GM19438 (cell line): Measurements from ENCODE around the gene BLNK.

Source experiments
- ATAC-seq: cut with Tn5 transposase; IDR thresholded peaks from one replicate; pipeline ENCODE4 v1.9.1; 2021; ENCODE audit warnings: low read depth; ENCODE audit not compliant: unreplicated experiment

Gene BLNK

GRCh38 chr10:96165726-96166125, 105.6 kb downstream of the BLNK start:
- ATAC-seq, result no peak

DNA sequence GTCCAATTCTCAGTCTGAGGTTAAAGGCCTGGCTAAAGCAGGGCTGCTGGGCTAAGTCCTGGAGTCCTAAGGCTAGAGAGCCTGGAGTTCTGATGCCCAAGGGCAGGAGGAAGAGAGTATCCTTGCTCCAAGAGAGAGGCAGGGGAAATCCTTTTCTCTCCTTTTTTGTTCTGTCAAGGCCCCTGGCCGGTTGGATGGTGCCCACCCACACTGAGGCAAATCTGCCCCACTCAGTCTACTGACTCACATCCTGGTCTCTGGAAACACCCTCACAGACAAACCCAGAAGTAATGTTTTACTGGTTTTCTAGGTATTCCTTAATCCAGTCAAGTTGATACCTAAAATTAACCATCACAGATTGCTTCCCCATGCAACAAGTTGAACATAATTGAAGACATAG, 118.3 kb downstream of the BLNK start:
- ATAC-seq, result no peak

- no peak for ATAC-seq
Observed at GRCh38 chr10:96152437-96152836, 118.9 kb downstream of the BLNK start.
